ENCODE measurements around the gene BBX. TPM values are rescaled to one million over a fixed set of nuclear protein-coding genes. Genes with fewer than 3 reads are reported as not detected.
A peak's percentile ranks its signal among the peaks of the same experiment; 100 is the strongest.

Gene BBX
- total RNA-seq, 1 donor from 2014 or later, result 83.4 TPM

GRCh38 chr3:107847791-107848190 lies 325.0 kb downstream of the BBX start:
- DNase-seq, result no peak

- no peak for DNase-seq
Measured at GRCh38 chr3:107848351-107848915, 325.7 kb downstream of the BBX start.

- no peak for DNase-seq
Measured at GRCh38 chr3:107850681-107851080, 327.9 kb downstream of the BBX start.

- DNase-seq, result no peak
Measured at GRCh38 chr3:107853821-107854220, 331.1 kb downstream of the BBX start.

- no peak for DNase-seq
Measured at GRCh38 chr3:107854733-107855132, 332.0 kb downstream of the BBX start.

GRCh38 chr3:107855710-107856109 lies 332.9 kb downstream of the BBX start:
- peak; percentile 8 for DNase-seq

GRCh38 chr3:107857854-107858253 lies 335.1 kb downstream of the BBX start:
- DNase-seq, result no peak

GRCh38 chr3:107858876-107859275 lies 336.1 kb downstream of the BBX start:
- DNase-seq, result no peak

Other genes with a start within 250 kb of the BBX start
- not detected for gene CCDC54, start 145.5 kb upstream of the BBX start, total RNA-seq